K562 (cell line): ENCODE measurements around the gene PLA2G4A.

Experiments
- CBX2 ChIP-seq: fragments of 200-600 bp; sonication (generic); IDR thresholded peaks from one replicate; pipeline ENCODE4 v1.6.1; 2012; ENCODE audit warnings: mild to moderate bottlenecking, low read length, inconsistent platforms; ENCODE audit not compliant: insufficient read depth, poor library complexity, severe bottlenecking
- FOS ChIP-seq: IDR thresholded peaks from 3 replicates; pipeline ENCODE4 v1.6.1; 2011; ENCODE audit not compliant: insufficient read length; ENCODE audit errors: extremely low read depth
- GTF3C2 ChIP-seq: IDR thresholded peaks from 3 replicates; pipeline ENCODE4 v1.6.1; 2011; ENCODE audit warnings: borderline replicate concordance, mild to moderate bottlenecking, moderate library complexity; ENCODE audit not compliant: insufficient read length; ENCODE audit errors: extremely low read depth
- HDAC2 ChIP-seq: fragments of 450-650 bp; IDR thresholded peaks from 2 replicates; pipeline ENCODE4 v1.6.1; 2016; ENCODE audit warnings: mild to moderate bottlenecking
- HNRNPL ChIP-seq: fragments of 200-400 bp; formaldehyde crosslinking; IDR thresholded peaks from 2 replicates; pipeline ENCODE4 v1.6.1; 2017; ENCODE audit warnings: low read depth, mild to moderate bottlenecking, low read length
- MTA3 ChIP-seq: fragments of 450-650 bp; formaldehyde crosslinking; IDR thresholded peaks from 2 replicates; pipeline ENCODE4 v1.6.1; 2017; ENCODE audit warnings: mild to moderate bottlenecking, borderline replicate concordance
- NELFE ChIP-seq: IDR thresholded peaks from 2 replicates; pipeline ENCODE4 v1.6.1; 2011; ENCODE audit warnings: mild to moderate bottlenecking; ENCODE audit not compliant: insufficient read depth, insufficient read length
- REST ChIP-seq, 2 experiments: fragments of 450-650 bp; formaldehyde crosslinking in 1 of 2; IDR thresholded peaks; 2 replicates each; pipeline versions ENCODE4 v1.4.0 to v1.6.1; 2014 to 2020; ENCODE audit warnings: mild to moderate bottlenecking in 2 of 2, borderline replicate concordance in 1 of 2, low read depth in 1 of 2
- SIN3A ChIP-seq, 2 experiments: fragments of 150-350 bp in 1 of 2; IDR thresholded peaks; 2 replicates each; pipeline ENCODE4 v1.6.1; 2011 to 2016; ENCODE audit warnings: borderline replicate concordance in 2 of 2, low read depth in 2 of 2, low read length in 2 of 2, mild to moderate bottlenecking in 2 of 2, moderate library complexity in 2 of 2; ENCODE audit not compliant: control insufficient read depth in 1 of 2
- ZNF121 ChIP-seq: sonication (generic); formaldehyde crosslinking; conservative IDR thresholded peaks from 2 replicates; pipeline ENCODE4 v1.8.0; 2022; ENCODE audit warnings: missing genetic modification reagents
- ZNF695 ChIP-seq: fragments of 450-650 bp; formaldehyde crosslinking; IDR thresholded peaks from 2 replicates; pipeline ENCODE4 v1.4.0; 2020; ENCODE audit warnings: mild to moderate bottlenecking, moderate library complexity

DNA sequence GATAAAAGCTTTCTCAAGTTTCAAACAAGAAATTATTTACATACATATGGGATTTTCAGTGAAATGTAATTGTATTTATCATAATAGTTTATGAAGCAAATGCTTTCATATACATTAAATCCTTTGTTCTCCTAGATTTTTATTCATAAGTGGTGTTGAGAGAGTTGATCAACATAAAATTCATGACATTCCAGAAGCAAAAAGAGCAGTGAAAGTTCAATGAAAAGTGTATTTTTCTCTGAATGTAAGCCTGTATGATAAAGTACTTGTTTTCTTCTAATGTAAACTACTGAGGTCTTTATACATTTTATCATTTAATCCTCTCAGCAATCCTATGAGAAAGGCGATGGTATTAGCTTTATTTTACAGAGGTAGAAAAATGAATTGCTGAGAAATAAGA, 146.5 kb downstream of the PLA2G4A start:
- TF ChIP-seq SIN3A (IDR thresholded peaks at IDR 0.05; ENCODE audit: borderline replicate concordance in 2 of 2, control insufficient read depth in 1 of 2, low read depth in 2 of 2, low read length in 2 of 2) (no peak), MTA3 (no peak), HNRNPL (no peak), ZNF121 (no peak), NELFE (no peak), FOS (no peak), ZNF695 (no peak), HDAC2 (no peak), GTF3C2 (no peak), CBX2 (no peak), REST (IDR thresholded peaks at IDR 0.05; ENCODE audit: borderline replicate concordance) (no peak), REST (CRISPR knock-in tag; IDR thresholded peaks at IDR 0.05; ENCODE audit: low read depth) (no peak)
